GM18951 (cell line): ENCODE measurements around the gene AUTS2.

Experiments used
- POLR2A ChIP-seq: IDR thresholded peaks from 4 replicates; pipeline ENCODE4 v1.6.1; 2011; ENCODE audit warnings: mild to moderate bottlenecking; ENCODE audit not compliant: insufficient read length, insufficient read depth; ENCODE audit errors: extremely low read depth
- in situ Hi-C: fragments of 300-500 bp; cut with MboI; formaldehyde crosslinking; loops from one replicate; pipeline ENCODE4 v1.12.0; 2022; ENCODE audit warnings: low sequenced_read_pairs, mixed read lengths, inconsistent platforms; ENCODE audit not compliant: unreplicated experiment

Gene AUTS2

GRCh38 chr7:69878015-69878414, 279.7 kb downstream of the AUTS2 start:
- in situ Hi-C loops, result no loop called here
- no peak for TF ChIP-seq POLR2A

DNA sequence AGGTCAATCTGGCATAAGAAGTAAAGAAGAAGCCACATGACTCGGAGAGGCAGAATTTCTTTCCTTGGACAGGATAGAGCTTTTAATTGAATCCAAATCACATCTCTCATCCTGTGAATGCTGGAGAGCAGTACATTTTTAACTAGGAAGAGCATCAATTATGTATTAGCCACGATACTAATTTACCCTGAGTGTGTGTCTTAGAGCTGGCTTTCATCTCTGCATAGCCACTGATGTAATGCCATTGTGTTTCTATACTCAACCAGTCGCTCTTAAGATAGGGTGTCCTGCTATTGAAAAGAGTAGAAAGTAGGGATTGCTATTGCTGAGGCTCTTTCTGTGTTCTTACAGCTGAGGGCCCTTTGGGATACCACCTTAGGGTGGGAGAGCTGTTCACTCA, 280.3 kb downstream of the AUTS2 start:
- in situ Hi-C loops, result no loop called here
- no peak for TF ChIP-seq POLR2A

DNA sequence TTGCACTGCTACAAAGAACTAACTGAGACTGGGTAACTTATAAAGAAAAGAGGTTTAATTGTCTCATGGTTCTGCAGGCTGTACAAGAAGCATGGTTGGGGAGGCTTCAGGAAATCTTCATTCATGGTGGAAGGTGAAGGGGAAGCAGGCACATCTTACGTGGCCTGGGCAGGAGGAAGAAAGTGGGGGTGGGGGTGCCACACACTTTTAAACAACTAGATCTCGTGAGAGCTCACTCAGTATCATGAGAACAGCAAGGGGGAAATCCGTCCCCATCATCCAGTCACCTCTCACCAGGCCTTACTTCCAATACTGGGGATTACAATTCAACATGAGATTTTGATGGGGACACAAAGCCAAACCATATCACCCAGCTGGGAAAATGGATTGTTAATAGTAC, 281.7 kb downstream of the AUTS2 start:
- TF ChIP-seq POLR2A, result no peak
- in situ Hi-C loops, result no loop called here

- in situ Hi-C loops, result no loop called here
- no peak for TF ChIP-seq POLR2A
Observed at GRCh38 chr7:69880840-69881239, 282.6 kb downstream of the AUTS2 start.

DNA sequence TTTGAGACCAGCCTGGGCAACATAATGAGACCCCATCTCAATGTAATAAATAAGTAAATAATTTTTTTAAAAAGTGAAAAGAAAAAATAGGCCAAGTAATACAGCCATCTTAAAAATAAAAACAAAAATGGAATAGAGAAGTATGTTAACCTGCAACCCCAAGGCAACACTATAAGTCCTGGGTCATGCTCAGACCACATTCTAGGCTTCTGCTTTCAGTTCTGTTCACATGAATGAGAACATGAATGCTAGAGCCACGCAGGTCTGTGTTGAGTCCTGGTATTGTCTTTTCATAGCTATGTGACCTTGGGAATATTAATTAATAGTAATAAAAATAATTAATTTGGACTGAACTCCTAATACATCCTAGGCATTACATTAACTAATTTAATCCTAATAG, 284.0 kb downstream of the AUTS2 start:
- no peak for TF ChIP-seq POLR2A
- in situ Hi-C loops, result no loop called here

DNA sequence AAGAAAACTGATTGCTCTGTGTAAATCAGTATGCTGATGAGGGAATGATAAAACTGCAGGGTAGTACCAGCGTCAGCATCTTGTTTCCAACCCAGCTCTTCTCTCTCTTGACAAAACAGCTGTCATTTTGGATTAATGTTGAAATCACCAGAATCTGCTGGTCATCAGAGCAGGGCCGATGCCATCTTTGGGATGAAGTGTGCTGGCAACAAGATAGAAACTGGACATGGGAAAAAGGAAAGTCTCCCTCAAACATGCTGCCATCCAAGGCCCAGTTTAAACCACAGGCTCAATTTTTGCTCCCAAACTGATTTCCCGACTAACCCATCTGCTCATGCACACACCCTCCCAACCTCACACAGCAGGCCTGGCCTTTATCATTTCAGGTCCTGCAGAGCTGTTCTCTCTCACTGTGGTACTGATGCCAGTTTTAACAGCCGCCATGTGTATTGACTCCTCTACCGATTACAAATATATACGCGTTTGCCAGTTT, 285.2 kb downstream of the AUTS2 start:
- no peak for TF ChIP-seq POLR2A
- in situ Hi-C loops, result no loop called here

DNA sequence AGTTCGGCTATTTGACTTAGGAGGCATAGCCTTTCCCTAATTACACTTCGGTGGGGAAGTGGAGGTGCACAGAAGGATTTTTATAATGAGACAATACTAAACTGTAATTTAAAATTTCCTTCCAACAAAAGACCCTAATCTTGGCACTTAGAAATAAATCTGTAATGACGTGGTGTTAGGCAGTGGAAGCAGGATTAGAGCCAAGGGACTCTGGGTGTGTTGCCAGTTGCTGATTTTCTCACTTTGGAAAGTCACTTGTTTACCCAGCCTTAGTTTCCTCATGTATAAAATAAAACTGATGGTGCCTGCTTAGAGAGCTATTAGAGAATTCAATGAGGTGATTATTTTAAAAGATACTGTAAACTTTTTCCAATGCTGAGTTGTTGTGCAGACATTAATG, 287.2 kb downstream of the AUTS2 start:
- in situ Hi-C loops, result no loop called here
- TF ChIP-seq POLR2A, result no peak

GRCh38 chr7:69889338-69889975, 291.2 kb downstream of the AUTS2 start:
- in situ Hi-C loops, result no loop called here
- no peak for TF ChIP-seq POLR2A

DNA sequence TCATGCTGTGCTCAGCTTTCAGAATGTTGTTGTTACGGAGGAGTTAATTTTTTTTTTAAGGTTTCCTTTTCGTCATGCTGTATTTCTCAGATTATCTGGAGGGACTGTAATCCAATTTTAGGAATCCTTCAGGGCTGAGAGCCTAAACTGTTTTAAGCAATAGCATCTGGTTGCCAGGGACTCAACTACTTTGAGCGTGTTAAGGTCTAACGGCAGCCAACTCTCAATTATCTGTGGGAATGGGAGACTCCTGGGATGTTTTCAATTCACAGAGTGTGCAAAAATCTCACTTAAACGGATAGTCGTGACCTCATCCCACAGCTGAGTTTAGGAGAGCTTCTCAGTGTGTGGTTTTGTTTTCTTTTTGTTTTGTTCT, 291.7 kb downstream of the AUTS2 start:
- in situ Hi-C loops, result no loop called here
- no peak for TF ChIP-seq POLR2A

DNA sequence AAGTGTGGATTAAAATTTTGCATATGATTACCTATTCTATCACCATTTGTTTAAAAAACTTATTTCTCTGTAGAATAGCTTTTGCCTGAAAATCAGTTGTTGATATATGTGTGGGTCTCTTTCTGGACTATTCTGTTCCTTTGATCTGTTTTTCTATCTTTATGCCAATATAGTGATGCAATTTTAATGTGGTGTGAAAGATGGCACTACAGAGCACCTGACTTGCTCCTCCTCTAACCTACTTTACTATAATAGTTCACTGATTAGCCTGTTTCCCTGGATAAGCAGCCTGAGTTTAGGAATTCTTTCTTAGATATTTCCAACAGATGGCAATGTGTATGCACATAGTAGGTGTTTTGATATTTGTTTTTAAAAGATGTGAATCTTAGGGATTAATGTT, 294.5 kb downstream of the AUTS2 start:
- no peak for TF ChIP-seq POLR2A
- in situ Hi-C loops, result no loop called here

DNA sequence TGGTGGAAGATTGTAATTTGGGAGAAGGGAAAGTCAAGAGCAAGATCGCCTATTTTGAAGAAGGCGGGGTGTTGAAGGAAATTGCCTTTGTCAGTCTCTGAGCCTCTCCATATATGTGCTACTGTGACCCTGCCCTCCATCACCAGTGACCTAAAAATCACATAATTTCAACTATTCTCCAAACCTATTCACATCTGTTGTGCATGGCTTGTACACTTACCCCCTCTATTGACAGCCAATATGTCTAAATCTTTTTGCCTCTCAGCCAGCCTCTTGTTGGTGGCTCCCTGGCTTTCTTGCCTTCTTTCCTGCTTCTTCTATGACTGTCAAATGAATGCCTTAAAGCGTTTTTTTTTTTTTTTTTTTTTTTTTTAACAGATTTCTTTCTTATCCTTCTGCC, 295.6 kb downstream of the AUTS2 start:
- in situ Hi-C loops, result no loop called here
- no peak for TF ChIP-seq POLR2A

GRCh38 chr7:69895446-69895845, 297.2 kb downstream of the AUTS2 start:
- in situ Hi-C loops, result no loop called here
- TF ChIP-seq POLR2A, result no peak

- in situ Hi-C loops, result no loop called here
- TF ChIP-seq POLR2A, result no peak
Observed at GRCh38 chr7:69896121-69896520, 297.8 kb downstream of the AUTS2 start.

DNA sequence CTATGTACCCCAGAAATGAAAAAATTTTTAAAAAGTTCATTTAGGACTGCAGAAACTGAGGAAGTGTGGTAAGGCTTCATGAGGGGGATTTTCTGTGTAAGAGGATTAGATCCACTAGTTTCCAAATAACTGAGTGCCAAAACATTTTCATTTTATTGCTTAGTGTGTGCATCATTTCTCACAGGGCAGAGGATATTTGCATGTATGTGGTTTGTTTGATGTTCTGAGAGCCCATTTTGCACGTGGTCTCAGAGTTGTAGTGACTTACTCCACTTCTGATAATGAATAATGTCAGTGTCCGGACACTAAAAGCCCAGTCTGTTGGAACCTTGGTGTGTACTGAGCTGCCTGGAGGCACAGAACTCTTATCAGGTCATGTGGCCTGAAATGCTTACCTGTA, 299.9 kb downstream of the AUTS2 start:
- no peak for TF ChIP-seq POLR2A
- in situ Hi-C loops, result no loop called here

GRCh38 chr7:69903410-69903809, 305.1 kb downstream of the AUTS2 start:
- TF ChIP-seq POLR2A, result no peak
- in situ Hi-C loops, result no loop called here
